Retinal pigment epithelial cell (primary cell): Measurements from ENCODE around the gene DNAJB5.

ENCODE experiments used
- DNase-seq: peaks from one replicate; pipeline ENCODE4 v3.0.0-alpha.2; 2010; ENCODE audit warnings: low read depth
- H3K4me3 ChIP-seq: 2 replicates; pipeline ENCODE4 v1.5.1; 2011; ENCODE audit warnings: mild to moderate bottlenecking, low read length, control low read depth, moderate library complexity
- CTCF ChIP-seq: conservative IDR thresholded peaks from 2 replicates; pipeline ENCODE4 v1.5.1; 2011; ENCODE audit warnings: low read depth, low read length, control low read depth, inconsistent platforms

DNAJB5 gene

GRCh38 chr9:35035851-35036701 lies 46.5 kb downstream of the DNAJB5 start:
- no peak for TF ChIP-seq CTCF
- peak overlapping the region; percentile 24 for H3K4me3 ChIP-seq
- DNase-seq = peak; percentile 13

GRCh38 chr9:35042081-35042604 lies 52.6 kb downstream of the DNAJB5 start:
- DNase-seq = no peak
- H3K4me3 ChIP-seq = no peak overlapping the region
- no peak for TF ChIP-seq CTCF

- no peak for DNase-seq
- H3K4me3 ChIP-seq = no peak overlapping the region
- TF ChIP-seq CTCF = no peak
Observed at GRCh38 chr9:35042891-35043545, 53.5 kb downstream of the DNAJB5 start.

- TF ChIP-seq CTCF = no peak
- no peak overlapping the region for H3K4me3 ChIP-seq
- no peak for DNase-seq
Observed at GRCh38 chr9:35044071-35044470, 54.5 kb downstream of the DNAJB5 start.
